Right lobe of liver (tissue), 4 donors: ENCODE data around the gene SLC26A5.

Source experiments
- POLR2A ChIP-seq: fragments of 450-650 bp; IDR thresholded peaks from one replicate; pipeline ENCODE4 v1.6.1; 2017; ENCODE audit warnings: antibody characterized with exemption, mild to moderate bottlenecking
- TF ChIP-seq, protein P1 (sequence below), 4 donors: fragments of 200-600 bp in 3 of 4; fragments of 450-650 bp in 1 of 4; IDR thresholded peaks; one replicate each; pipeline versions ENCODE4 v1.5.1 to v1.8.0; 2016 to 2022; ENCODE audit warnings: antibody characterized with exemption in 4 of 4, mild to moderate bottlenecking in 2 of 4
- donor health status: DM: no; HTN: no; CAD: no.
- donor health status: DM: no; HTN: no; CAD: no.
- donor health status: DM: no; HTN: yes; CAD: no.

DNA sequence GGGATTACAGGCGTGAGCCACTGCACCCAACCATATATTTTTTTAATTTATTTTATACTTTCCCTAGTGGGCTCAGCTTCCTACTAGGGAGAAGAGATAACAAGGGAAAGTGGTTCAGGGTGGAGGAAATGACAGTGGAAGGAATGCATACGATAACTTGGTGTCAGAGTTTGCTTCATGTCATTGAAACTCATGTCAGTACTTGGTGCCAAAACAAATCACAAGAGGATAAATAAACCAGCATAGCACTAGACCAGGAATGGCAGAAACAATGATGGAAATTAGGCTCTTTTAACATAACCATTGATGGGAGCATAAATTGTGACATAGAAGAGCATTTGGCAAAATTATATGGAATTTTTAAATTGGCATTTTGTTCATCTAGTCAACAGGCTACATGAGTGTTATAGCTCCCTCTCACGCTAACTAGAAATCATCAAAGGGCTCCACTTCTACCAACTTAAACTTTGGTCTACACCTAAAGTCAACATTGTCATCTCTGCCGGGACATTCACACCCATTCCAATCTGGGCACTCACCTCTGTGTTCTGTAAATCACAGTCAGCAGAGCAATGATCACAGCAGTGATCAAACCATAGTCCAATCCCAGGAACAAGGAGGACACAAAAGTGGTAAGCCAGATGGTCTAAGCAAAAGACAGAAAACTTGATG is 57.4 kb downstream of the SLC26A5 start:
- TF ChIP-seq, protein P1, sequence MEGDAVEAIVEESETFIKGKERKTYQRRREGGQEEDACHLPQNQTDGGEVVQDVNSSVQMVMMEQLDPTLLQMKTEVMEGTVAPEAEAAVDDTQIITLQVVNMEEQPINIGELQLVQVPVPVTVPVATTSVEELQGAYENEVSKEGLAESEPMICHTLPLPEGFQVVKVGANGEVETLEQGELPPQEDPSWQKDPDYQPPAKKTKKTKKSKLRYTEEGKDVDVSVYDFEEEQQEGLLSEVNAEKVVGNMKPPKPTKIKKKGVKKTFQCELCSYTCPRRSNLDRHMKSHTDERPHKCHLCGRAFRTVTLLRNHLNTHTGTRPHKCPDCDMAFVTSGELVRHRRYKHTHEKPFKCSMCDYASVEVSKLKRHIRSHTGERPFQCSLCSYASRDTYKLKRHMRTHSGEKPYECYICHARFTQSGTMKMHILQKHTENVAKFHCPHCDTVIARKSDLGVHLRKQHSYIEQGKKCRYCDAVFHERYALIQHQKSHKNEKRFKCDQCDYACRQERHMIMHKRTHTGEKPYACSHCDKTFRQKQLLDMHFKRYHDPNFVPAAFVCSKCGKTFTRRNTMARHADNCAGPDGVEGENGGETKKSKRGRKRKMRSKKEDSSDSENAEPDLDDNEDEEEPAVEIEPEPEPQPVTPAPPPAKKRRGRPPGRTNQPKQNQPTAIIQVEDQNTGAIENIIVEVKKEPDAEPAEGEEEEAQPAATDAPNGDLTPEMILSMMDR (IDR thresholded peaks at IDR 0.05), result no peak
- TF ChIP-seq POLR2A, result peak; percentile 71
